Measurements from ENCODE around the gene ZNF180. TPM values are rescaled to one million over a fixed set of nuclear protein-coding genes. Genes with fewer than 3 reads are reported as not detected.

Gene ZNF180
- 10.1 and 25.4 TPM in 2 replicates for total RNA-seq
- polyA plus RNA-seq = 3.1 and 3.2 TPM in 2 replicates

DNA sequence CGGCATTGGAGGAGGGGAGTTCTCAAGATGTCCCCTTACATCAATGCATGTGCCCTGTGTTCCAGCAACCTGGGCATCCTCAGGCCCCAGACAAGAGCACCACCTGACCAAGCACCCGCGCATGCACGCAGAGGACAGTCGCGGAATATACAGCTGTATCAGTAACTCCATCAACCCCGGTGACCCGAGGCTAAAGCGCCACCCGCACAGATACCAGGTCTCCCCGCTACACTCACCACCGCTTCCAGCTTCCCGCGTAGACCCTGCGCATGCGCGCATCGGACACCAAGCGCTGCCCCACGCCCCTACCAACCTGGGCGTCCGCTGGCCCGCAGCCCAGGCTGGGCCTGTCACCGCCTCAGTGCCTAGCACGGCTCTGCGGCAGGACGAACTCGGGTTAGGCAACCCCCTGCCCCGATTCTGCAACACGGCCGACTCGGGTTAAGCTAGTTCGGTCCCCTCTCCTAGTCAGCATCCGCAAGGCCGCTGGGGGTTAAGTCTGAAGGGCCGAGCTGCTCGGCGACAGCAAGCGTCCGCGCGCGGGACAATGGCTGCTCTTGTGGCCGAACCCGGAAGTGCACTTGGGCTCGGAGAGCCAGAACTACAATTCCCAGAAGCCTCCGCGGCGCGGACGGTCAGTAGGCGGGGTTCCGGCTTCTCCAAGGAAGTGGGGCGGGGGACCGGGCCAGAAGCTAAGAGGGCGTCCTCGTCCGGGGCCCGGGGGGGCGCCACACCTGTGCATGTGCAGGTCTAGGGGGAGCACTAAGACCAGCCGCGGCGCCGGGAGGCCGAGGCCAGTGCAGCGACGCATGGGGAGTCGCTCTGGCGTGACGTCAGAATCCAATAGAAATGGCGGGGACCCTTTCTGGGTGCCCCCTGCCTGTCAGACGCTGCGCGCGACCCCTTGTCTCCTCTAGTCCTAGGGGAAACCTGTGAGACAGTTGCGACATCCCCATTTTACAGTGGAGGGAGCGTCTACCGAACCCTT is at the start of gene ZNF180:
ZNF180 (minus strand) TSS at position 561 of the 988 bp plus-strand sequence. CDS start 3,188 bp downstream, outside the sequence.
- Histone ChIP-seq H4K20me1 (ENCODE audit: insufficient read depth, poor library complexity, severe bottlenecking) (no peaks in the 10 kb centered on the region), H3K4me2 (peak within 1 kb of the TSS; percentile 89), H3K4me1 (ENCODE audit: insufficient read depth) (peaks cover 7% of the 10 kb centered on the region), H3K36me3 (replicated peaks; ENCODE audit: insufficient read depth, low read depth) (peaks cover 4% of the 10 kb centered on the region), H3K27me3 (no peaks in the 10 kb centered on the region), H3K4me3 (peak within 1 kb of the TSS; percentile 74), H2AFZ (peak within 1 kb of the TSS; percentile 75), H3K9me2 (replicated peaks; ENCODE audit: insufficient read depth) (no peaks in the 10 kb centered on the region), H3K27ac (peak within 1 kb of the TSS; percentile 88), H3K9me3 (ENCODE audit: low read depth) (peaks cover 15% of the 10 kb centered on the region), H3K79me2 (peaks cover 46% of the 10 kb centered on the region)
- 1% methylated on average over 70 of the region's 78 CpGs for WGBS (ENCODE audit: low lambda C conversion rate, missing lambda C conversion rate)
- TF ChIP-seq, protein P1, sequence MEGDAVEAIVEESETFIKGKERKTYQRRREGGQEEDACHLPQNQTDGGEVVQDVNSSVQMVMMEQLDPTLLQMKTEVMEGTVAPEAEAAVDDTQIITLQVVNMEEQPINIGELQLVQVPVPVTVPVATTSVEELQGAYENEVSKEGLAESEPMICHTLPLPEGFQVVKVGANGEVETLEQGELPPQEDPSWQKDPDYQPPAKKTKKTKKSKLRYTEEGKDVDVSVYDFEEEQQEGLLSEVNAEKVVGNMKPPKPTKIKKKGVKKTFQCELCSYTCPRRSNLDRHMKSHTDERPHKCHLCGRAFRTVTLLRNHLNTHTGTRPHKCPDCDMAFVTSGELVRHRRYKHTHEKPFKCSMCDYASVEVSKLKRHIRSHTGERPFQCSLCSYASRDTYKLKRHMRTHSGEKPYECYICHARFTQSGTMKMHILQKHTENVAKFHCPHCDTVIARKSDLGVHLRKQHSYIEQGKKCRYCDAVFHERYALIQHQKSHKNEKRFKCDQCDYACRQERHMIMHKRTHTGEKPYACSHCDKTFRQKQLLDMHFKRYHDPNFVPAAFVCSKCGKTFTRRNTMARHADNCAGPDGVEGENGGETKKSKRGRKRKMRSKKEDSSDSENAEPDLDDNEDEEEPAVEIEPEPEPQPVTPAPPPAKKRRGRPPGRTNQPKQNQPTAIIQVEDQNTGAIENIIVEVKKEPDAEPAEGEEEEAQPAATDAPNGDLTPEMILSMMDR (IDR thresholded peaks at IDR 0.05; ENCODE audit: poor library complexity) = peak; percentile 24
- TF ChIP-seq EZH2phosphoT487 (IDR thresholded peaks at IDR 0.05; ENCODE audit: low read depth, severe bottlenecking, unreplicated experiment) = no peak
- DNase-seq (ENCODE audit: low spot score) = peak; percentile 98

DNA sequence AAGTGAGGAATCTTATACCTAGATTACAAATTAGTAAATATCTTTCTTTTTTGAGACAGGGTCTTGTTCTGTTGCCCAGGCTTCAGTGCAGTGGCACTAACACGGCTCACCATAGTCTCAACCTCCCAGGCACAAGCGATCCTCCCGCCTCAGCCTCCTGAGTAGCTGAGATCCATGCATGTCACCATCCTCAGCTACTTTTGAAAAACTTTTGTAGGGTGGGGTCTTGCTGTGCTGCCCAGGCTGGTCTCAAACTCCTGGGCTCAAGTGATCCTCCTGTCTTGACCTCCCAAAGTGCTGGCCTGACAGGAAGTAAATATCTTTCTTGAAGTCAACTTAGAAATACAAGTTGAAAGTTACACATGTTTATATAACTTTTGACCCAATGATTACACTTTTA is 49.2 kb upstream of the ZNF180 start:
- 96% methylated on average over 3 of the region's 3 CpGs for WGBS (ENCODE audit: low lambda C conversion rate, missing lambda C conversion rate)
- H3K4me2 ChIP-seq = no peak overlapping the region
- no peaks in the 10 kb centered on the region for H3K9me3 ChIP-seq (ENCODE audit: low read depth)
- no peak overlapping the region for H3K4me3 ChIP-seq
- TF ChIP-seq EZH2phosphoT487 (IDR thresholded peaks at IDR 0.05; ENCODE audit: low read depth, severe bottlenecking, unreplicated experiment) (no peak), EZH2 (IDR thresholded peaks at IDR 0.05; ENCODE audit: borderline replicate concordance) (no peak)
- TF ChIP-seq, protein P1 (IDR thresholded peaks at IDR 0.05; ENCODE audit: poor library complexity) = no peak
- no peaks in the 10 kb centered on the region for H3K4me1 ChIP-seq (ENCODE audit: insufficient read depth)
- H3K27ac ChIP-seq = no peak overlapping the region
- no peaks in the 10 kb centered on the region for H3K27me3 ChIP-seq
- no peaks in the 10 kb centered on the region for H3K79me2 ChIP-seq
- no peaks in the 10 kb centered on the region for H3K36me3 ChIP-seq (replicated peaks; ENCODE audit: insufficient read depth, low read depth)
- H2AFZ ChIP-seq = no peak overlapping the region
- no peaks in the 10 kb centered on the region for H4K20me1 ChIP-seq (ENCODE audit: insufficient read depth, poor library complexity, severe bottlenecking)
- H3K9me2 ChIP-seq (replicated peaks; ENCODE audit: insufficient read depth) = no peaks in the 10 kb centered on the region
- DNase-seq (ENCODE audit: low spot score) = no peak

DNA sequence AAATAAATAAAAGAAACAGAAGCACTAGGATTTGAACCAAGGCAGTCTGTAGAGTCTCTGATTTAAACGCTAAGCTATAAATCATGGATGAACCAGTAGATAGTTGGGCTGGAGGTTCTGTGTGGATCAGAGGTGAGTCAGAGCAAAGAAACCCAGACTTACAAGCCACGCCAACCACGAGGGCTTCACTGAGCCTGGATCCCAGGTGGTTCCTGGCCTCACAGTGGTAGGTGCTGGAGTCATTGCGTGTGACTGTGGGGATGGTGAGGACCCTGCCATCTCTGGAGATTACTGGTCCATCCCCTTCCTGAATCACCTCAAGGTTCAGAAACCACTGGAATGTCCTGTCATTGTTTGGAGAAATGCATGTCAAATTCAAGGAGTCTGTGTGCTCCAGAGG is 48.4 kb upstream of the ZNF180 start:
- no peaks in the 10 kb centered on the region for H3K36me3 ChIP-seq (replicated peaks; ENCODE audit: insufficient read depth, low read depth)
- H3K4me2 ChIP-seq = no peak overlapping the region
- no peaks in the 10 kb centered on the region for H3K27me3 ChIP-seq
- 81% methylated on average over 4 of the region's 4 CpGs for WGBS (ENCODE audit: low lambda C conversion rate, missing lambda C conversion rate)
- no peak overlapping the region for H2AFZ ChIP-seq
- DNase-seq (ENCODE audit: low spot score) = no peak
- no peak overlapping the region for H3K27ac ChIP-seq
- H3K4me1 ChIP-seq (ENCODE audit: insufficient read depth) = no peaks in the 10 kb centered on the region
- TF ChIP-seq EZH2 (IDR thresholded peaks at IDR 0.05; ENCODE audit: borderline replicate concordance) = no peak
- TF ChIP-seq EZH2phosphoT487 (IDR thresholded peaks at IDR 0.05; ENCODE audit: low read depth, severe bottlenecking, unreplicated experiment) = no peak
- TF ChIP-seq, protein P1 (IDR thresholded peaks at IDR 0.05; ENCODE audit: poor library complexity) = no peak
- H3K79me2 ChIP-seq = no peaks in the 10 kb centered on the region
- no peaks in the 10 kb centered on the region for H4K20me1 ChIP-seq (ENCODE audit: insufficient read depth, poor library complexity, severe bottlenecking)
- H3K9me3 ChIP-seq (ENCODE audit: low read depth) = no peaks in the 10 kb centered on the region
- no peaks in the 10 kb centered on the region for H3K9me2 ChIP-seq (replicated peaks; ENCODE audit: insufficient read depth)
- no peak overlapping the region for H3K4me3 ChIP-seq

All from hepatocyte (in vitro differentiated cells).